Femur (tissue), 1 donor: ENCODE data around the gene FLNA.
"Not testable (repeated sequence)": the region's sequence is repeated elsewhere in the genome, so short reads cannot be mapped to it uniquely, and the experiment has no call there.

Experiments
- DNase-seq: peaks from one replicate; pipeline ENCODE4 v3.0.0-alpha.2; 2017

Gene FLNA

DNA sequence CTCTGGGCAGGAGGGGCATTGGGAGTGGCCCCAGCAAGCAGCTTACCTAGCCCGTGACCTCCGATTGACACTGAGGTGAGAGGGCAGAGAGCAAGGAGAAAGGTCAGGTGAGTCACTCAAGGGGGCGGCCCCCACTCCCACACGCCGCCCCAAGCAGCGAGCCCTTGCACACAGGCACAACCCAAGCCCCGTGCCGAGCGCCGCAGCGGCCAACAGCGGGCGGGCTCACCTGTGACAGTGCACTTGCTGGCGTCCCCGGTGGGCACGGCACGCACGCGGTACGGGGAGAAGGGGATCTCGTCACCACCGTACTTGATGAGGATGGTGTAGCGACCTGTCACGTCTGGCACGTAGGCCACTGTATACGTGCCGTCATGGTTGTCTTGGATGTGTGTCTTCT lies 17.2 kb downstream of the FLNA start:
- DNase-seq, result no peak

DNA sequence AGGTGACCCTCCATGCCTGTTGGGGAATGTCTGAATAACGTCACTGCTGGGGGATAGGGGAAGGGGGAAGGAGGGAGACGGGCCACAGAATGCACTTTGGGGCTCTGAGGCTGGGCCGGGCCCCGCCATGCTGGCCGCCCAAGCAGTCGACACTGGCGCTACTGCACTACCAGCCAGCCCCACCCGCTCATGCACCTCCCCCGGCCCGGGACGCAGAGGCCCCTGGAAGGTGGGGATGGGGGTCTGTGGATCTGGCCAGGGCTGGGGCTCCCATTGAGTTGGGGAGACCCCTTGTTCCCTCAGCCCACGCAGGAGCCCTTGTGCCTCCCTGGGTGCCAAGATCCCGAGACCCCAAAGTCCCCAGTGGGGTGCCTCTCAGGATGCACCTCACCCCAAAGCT lies 17.8 kb downstream of the FLNA start:
- DNase-seq, result no peak

DNA sequence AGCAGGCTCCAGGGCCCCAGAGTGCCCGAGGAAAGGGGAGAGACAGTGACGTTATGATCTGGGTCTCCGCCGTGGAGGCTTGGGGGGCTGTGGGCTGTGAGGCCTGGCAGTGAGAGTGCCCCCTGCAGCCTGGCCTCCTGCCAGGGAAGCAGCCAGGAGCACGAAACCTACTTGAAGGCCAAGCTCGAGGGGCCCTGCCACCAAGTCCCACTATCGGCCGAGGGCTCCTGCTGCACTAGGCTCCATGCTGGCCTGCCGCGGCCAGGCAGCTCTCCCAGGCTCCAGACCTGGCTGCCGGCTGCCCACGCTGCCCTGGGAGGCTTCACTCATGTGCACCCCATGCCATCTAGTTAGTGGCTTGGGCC lies 18.7 kb downstream of the FLNA start:
- no peak for DNase-seq

DNA sequence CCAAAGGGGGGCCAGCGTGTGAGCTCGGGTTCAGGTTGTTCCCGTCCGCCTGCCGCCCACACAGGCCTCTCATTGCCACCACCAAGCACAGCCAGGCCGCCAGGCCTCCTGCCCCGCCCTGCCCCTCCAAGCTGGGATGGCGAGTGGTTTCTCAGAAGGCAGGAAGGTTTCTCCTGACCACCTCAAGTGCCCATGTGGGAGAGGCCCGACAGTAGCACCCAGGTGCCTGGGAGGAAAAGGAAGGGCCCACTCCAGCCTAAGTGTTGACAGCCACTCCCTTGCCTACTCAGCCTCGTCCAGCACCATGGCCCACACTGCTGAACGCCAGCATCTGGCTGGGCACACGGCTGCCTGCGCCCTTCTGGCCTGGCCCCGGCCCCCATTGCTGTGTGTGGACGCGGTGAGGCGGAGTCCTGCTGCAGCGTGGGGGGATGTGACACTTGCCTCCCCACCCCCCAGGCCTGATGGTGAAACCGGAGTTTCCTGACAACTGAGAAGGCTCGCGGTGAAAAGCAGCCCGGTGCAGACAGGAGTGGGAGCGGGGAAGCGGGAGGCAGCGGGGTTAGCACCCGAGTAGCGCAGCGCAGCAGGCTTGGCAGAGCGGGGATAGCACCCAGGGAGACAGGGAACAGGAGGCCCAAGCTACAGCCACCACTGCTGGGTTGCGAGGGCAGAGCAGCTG lies 19.2 kb downstream of the FLNA start:
- DNase-seq, result no peak

DNA sequence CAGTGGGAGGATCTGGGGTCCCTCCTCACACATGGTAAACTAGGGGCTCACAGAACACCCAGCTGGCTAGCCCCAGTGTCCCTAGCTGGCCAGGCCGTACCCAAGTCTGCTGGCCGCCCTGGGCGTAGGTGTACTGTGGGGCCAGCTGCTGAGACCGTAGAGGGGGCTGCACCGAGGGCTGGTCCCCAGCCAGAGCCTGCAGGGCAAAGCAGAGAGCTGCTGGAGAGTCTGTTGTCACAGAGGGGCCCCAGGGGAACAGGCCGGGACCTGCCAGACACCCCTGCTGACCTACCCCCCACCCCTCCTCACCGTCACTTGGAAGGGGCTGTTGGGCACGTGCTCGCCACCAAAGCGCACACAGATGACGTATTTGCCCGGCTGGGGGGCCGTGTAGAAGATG lies 19.9 kb downstream of the FLNA start:
- no peak for DNase-seq

DNA sequence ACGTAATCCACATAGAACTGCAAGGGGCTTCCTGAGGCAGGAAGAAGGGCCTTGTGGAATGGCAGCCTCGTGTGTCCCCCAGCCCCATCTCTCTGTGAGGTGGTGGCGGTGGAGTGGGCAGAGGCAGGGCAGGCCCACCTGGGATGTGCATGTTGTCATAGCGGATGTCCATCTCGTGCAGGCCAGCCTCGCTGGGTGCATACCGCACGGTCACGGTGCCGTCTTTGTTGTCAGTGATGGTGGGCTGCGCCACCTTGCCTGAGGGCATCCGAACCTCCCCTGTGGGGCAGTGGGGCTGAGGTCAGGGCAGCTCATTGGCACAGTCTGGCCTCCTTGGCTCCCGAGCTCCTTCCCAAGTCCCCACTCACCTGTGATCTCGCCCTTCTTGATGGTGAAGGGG lies 20.4 kb downstream of the FLNA start:
- no peak for DNase-seq

DNA sequence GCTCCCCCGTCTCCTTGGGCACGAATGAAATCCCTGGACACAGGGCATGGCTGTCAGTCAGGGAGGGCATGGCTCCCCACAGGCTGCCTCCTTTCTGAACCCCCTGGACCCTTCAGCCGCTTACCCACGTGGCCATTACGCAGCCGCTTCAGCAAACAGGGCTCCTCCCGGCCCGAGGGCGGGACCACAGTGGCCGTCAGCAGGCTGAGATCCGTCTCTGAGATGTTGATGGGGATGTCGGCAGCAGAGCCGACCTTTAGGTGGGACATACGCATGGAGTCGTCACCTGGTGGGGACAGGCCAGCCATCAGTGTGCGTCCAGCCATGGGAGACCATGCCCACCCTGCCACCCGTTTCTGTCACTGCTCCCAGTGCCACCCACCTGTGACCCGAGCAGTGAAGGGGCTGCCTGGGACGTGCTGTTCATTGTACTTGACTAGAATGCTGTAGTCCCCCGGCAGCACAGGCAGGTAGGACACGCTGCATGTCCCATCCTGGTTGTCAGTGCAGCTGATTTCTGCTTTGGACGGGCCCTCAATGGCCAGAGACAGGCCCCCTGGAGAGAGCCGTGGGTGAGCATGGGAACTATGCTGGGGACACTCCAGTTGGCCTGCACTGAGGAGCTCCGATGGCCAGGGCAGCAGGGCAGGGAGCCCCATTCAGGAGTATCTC lies 21.1 kb downstream of the FLNA start:
- no peak for DNase-seq

DNA sequence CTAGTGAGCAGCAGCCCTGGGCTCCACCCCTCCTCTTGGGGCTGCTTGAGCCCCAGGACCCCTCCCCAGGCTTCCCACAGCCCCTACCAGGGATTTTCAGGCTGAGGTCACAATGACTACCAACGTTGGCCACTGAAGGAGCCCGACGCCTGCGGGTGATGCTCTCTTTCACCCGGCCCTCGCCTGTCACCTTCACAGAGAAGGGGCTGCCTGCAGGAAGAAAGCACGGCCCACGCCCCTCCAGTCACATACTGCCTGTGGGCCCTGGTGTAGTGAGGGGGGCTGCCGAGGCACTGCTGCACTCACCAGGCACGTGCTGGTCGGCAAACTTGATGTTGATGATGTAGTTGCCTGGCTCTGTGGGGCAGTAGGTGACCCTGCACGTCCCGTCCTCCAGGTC lies 22.0 kb downstream of the FLNA start:
- DNase-seq, result no peak

DNA sequence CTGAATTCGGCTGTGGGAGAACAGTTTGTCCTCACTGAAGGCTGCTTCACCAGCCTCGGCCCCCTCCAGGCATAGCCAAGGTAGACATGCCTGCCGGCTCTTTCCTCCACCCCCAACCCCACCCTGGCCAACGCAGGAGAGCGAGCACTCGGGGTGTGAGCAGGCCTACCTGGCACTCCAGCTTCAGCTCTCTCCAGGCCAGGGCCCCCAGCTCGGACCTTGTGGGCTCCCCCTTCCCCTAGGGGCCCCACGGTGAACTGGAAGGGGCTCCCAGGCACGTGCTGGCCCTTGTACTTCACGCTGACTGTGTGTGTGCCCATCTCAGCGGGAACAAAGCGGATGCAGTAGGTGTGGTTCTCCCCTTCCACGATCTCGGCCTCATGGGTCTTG lies 22.4 kb downstream of the FLNA start:
- no peak for DNase-seq

DNA sequence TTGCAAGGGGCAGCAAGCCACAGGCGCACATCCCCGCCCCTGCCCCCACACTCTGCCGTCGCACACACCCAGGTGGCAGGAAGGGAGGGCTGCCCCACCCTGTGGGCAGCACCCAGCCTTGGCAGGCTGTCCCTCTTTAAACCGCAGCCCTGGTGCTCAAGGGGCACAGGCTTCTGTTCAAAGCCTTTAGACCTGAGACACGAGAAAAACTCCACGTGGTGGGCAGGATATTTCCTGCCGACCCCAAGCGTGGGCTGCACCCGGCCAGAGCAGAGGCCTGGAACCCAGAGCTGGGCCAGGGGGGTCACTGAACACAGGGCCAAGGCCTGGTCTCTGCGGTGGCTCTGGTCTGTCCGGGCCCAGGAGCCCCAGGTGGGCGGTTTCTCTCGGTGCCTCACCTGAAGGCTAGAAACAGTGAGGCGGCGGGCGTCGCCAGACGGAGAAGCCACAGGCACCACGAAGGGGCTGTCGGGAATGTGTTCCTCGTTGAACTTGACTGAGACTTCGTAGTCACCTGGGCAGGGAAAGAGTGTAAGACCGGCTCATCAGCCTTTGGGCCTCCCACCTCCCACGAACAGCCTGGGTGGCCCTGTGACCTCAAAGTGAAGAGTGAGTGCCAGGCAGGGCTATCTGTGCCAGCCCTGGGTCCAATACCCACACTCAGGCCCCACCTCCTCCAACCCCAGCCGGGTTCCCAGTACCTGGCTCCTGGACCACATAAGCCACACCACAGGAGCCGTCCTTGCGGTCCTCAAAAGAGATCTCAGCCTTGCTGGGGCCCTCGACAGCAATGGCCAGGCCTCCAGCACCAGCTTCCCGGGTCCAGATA lies 23.0 kb downstream of the FLNA start:
- no peak for DNase-seq

DNA sequence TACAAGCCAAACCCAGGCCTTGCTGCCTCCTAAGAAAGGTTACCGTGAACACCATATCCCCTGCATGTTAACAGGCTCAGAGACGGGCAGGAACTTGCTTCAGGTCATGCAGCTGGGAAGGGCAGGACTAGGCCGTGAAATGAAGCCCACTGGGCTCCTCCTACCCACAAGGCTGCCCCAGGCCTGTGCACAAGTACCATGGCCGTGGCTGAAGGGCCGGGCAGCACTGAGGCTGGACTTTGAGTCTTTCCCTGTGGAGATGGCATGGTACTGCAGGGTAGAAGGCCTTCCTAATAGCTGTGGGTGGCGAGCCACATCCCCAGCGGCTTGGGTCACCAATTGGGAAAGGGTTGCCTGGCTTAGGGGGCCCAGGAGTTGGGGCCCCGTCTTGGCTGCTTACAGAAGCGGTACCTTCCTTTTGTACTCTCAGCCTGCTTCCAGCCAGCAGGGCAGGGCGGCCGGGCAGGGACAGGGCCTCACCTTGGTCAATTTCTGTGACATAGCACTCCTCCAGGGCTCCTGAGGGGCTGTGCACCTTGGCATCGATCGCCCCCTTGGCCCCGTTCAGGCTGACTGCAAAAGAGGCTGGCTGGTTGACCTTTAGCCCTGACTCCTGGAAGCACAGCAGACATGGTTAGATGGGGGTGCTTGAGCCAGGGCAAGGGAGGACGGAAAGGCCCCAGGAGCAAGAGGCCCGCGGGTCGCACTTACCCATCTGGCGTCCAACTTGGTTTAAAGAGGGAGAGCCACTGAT lies 23.8 kb downstream of the FLNA start:
- DNase-seq, result no peak

DNA sequence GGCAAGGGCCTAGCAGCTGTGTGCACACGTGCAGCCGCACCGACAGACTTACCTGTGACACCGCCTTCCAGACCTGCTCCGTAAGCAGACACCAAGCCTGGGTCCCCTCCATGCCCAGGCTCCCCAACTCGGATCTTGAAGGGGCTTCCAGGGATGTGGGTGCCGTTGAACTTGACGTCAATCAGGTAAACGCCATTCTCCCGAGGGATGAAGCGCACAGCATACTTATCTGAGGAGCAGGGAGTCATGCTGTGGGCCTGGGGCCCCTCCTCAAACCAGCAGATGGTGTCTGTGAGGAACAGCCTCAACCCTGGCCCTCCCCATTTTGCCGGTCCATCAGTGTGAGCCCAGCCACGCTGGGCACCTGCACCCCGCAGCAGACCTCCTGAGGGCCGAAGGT lies 24.5 kb downstream of the FLNA start:
- DNase-seq, result no peak

DNA sequence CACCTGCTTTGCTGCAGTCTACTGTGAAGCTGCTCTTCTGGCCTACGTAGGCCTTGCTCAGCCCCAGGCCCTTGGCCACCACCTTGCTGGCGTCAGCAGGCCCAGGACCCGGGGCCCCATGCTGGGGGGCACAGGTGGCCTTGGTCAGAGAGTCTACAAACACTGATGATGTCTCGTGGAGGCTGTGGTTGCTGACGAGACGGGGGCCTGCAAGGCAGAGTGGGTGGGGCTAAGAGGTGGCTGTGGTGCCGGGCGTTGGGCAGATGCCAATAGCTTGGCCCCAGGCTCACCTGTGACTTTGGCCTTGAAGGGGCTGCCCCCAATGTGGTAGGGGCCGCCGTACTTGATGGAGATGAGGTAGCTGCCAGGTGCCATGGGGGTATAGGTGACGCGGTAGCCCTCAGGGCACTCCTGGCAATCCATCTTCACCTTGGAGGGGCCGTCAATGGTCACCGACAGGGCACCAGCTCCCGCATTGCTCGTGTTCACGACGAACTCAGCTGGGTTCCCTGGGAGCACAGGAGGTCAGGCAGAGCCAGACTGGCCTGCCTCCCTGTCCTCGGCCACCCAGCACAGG lies 25.0 kb downstream of the FLNA start:
- DNase-seq, result no peak

DNA sequence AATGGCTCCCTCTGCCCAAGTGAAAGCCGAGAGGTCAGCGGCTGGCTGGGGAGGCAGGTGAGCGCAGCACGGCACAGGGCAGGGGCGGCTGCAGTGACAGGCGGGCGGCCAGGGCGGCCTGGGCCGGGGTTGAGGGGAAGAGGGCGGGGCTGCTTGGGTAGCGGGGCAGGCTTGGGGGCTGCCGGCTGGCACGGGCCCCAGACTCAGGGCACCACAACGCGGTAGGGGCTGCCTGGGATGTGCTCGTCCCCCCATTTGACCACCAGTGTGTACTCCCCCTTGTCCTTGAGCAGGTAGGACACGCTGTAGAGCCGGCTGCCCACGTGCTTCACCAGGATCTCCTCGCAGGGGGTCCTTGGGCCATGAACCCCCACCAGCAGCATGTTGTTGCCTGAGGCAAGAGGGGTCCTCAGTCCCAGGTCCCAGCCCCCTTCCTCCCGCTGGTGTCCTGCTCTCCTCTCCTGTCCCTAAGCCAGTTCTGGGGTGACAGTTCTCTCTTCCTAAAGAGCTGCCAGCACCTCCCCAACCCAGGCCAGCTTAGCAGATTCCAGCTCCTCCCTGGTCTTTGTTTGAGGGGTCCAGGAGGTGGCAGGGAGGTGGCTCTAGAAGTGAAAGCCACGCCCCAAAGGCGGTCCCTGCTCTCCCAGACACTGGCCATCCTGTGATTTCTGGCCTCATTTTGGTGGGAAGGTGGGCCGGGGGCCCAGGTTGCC lies 25.6 kb downstream of the FLNA start:
- DNase-seq, result no peak

DNA sequence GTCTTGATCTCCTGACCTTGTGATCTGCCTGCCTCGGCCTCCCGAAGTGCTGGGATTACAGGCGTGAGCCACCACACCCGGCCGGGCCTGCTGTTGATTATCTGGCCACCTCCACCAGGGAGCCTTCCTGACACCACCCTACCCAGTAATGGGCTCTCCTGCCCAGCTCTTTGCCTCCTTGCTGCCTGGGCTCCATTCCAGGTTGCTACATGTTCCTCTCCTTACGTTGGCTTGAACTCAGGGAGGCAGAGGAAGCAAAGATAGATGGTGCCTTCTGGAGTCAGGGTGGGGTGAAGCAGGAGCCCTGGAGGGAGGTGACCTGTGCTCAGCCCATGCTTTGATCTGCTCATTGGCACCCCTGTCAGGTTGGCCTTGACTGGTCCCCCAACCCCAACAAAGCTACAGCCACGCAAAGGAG lies 26.3 kb downstream of the FLNA start:
- no peak for DNase-seq

DNA sequence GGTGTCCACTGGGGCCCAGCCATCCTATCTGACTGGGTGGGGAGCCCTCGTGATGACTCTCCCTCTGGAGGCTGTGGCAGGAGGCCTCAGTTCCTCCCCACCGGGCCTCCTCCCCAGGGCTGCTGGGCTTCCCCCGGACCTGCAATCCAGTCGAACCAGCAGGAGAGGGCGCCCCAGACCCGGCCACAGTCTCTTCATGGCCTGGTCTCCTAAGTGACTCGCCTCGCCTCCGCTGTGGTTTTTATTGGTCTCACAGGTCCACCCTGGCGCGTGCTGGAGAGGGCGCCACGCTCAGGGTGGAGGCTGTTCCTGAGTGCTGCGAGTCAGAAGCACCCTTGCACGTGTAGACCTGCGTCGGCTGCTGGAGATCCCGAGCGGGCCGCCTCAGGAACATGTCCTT lies 30.8 kb downstream of the FLNA start:
- not testable (repeated sequence) for DNase-seq

DNA sequence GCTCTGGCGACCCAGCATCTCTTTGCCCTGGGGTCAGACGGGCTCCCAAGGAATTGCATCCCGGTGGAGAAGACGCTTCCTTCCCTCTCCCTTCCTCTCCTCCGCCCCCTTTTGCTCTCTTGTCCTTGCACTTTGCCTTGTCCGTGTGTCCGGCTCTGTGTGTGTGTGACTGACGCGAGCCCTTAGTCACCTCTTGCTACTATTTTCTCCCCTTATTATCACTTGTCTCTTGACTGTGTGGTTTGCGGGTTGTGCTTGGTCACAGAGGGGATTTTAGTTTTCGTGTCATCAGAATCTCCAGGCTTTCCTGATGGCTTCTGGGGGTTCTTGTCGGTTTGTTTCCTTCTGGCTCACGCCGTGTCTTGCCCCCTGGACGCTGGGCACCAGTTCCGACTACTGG lies 31.4 kb downstream of the FLNA start:
- not testable (repeated sequence) for DNase-seq

DNA sequence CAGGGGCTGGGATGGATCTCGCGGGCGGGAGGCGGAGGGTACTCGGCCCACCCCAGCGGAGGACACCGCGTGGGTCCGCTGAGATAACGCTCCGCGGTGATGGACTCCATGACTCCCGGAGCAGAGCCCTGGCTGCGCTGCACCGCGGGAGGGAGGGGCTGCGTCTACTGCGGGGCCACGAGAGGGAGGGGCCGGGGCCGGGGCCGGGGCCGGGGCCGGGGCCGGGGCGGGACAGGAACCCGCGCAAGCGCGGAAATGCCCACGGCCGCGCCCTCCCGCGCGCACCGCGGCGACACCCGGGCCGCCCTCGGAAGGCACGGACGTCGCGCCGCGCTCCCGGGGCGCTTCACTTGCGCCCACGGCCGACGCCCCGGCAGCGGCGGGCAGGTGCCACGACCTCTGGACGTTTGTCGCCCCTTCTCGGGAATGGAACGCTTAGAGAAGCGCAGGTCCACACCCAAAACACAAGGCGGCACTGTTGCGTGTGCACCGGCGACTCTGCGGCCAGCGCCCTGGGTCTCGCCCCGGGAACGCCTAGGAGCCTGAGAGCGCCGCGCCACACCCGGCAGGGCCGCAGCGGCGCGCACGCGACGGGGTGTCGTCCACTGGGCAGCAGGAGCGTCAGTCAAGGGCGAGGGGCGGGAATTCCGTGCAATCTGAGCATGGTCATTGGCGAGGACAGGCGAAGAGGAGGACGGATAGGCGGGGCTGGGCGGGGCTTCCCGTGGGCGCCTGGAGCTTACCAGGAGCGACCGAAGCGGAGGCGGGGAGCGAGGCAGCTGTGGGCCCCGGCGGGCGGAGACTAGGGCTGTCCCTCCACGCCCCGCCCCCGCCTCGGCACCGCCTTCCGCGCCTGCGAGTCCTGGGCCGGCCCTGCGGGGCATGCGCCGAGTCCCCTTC lies 32.8 kb downstream of the FLNA start:
- not testable (repeated sequence) for DNase-seq

DNA sequence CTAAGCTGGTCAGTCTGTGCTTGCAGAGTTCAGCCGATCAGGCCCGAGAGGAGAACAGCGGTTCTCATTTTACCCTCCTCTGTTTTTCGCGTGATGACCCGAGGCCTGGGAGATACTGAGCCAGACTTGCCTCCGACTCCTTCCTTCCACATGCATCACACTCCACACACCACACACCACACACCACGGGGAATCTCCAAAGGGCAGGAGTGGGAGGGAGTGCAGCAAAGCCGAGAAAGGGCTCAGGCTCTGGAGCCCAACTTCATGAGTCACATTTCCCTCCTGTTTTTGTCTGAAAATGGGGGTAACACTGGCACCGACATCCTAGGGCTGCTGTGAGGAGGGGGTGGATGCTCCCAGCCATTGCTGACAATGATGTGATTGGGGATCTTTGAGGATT lies 39.9 kb downstream of the FLNA start:
- no peak for DNase-seq

DNA sequence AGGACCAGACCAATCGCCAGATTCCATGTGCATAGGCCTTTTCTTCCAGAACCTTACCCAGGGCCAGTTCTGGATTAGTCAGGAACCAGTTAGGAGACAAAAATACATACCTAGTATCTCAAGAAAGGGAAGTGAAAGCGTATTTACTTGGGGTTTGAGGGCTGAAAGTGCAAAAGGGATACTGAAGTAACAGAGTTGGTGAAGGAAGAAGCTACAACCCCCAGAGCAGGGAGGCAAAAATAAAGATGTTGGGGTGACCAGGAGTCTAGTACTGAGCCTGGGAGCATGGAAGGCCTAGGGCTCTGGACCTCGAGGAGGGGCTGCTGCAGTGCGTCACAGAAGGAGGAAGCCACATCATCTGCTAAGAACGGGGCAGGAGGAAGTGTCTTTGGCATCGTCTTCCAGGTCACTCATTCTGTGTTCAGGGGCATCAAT lies 40.6 kb downstream of the FLNA start:
- DNase-seq, result no peak

DNA sequence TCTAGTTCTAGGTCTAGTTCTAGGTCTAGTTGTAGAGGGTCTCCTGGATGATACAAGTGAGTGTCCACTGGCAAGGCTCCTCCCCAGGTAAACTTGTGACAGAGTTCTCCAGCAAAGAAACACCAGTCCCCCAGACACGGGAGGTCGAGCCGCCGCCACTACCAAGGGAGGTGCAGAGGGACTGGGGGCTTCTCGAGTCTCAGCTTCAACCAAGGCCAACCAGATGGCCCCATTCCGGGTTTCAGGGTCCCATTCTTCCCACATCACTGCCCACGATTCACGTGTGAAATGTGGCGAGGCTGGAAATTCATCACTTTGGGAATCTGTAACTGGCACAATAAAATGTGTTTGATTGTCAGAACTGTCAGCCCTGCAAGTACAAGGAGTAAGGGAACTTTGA lies 41.3 kb downstream of the FLNA start:
- DNase-seq, result no peak
